HepG2 (cell line): ENCODE data around the gene ICAM2. TPM values are rescaled to one million over a fixed set of nuclear protein-coding genes. Genes with fewer than 3 reads are reported as not detected.

Experiments
- DNMT3B ChIP-seq: conservative IDR thresholded peaks from 2 replicates; pipeline ENCODE4 v1.6.1; 2016; ENCODE audit warnings: missing biosample characterization, control low read depth
- EP300 ChIP-seq, 3 experiments: sonication (generic) in 1 of 3; formaldehyde crosslinking in 1 of 3; IDR thresholded peaks; 2 replicates each; pipeline versions ENCODE4 v1.5.1 to v1.6.1; 2011 to 2020; ENCODE audit warnings: low read depth in 2 of 3, low read length in 2 of 3, borderline replicate concordance in 1 of 3, improper control_type of control experiment in 1 of 3, mild to moderate bottlenecking in 1 of 3, missing genetic modification reagents in 1 of 3, moderate library complexity in 1 of 3
- HNF1B ChIP-seq: sonication (generic); formaldehyde crosslinking; IDR thresholded peaks from 2 replicates; pipeline ENCODE4 v1.5.1; 2020; ENCODE audit warnings: mild to moderate bottlenecking, moderate library complexity, missing genetic modification reagents
- JUND ChIP-seq: sonication (generic); formaldehyde crosslinking; IDR thresholded peaks from 2 replicates; pipeline ENCODE4 v1.8.0; 2022; ENCODE audit warnings: mild to moderate bottlenecking, missing genetic modification reagents
- NCOA2 ChIP-seq: sonication (generic); formaldehyde crosslinking; IDR thresholded peaks from 2 replicates; pipeline ENCODE4 v1.8.0; 2022; ENCODE audit warnings: inconsistent platforms
- RARA ChIP-seq: IDR thresholded peaks from 2 replicates; pipeline ENCODE4 v1.6.1; 2016; ENCODE audit warnings: missing genetic modification reagents, missing compliant biosample characterization
- RCOR2 ChIP-seq: IDR thresholded peaks from 2 replicates; pipeline ENCODE4 v1.6.1; 2016; ENCODE audit warnings: missing biosample characterization, missing genetic modification reagents
- SMAD1 ChIP-seq: sonication (generic); formaldehyde crosslinking; IDR thresholded peaks from 2 replicates; pipeline ENCODE4 v1.4.0; 2020; ENCODE audit warnings: missing genetic modification reagents, low read depth, mild to moderate bottlenecking, borderline replicate concordance
- SP5 ChIP-seq: IDR thresholded peaks from 2 replicates; pipeline ENCODE4 v1.6.1; 2016; ENCODE audit warnings: low read depth, borderline replicate concordance
- TAF15 ChIP-seq: fragments of 200-400 bp; formaldehyde crosslinking; IDR thresholded peaks from one replicate; pipeline ENCODE4 v1.6.1; 2018; ENCODE audit warnings: mild to moderate bottlenecking, low read depth, low read length; ENCODE audit not compliant: poor library complexity, severe bottlenecking
- ZFP90 ChIP-seq: sonication (generic); formaldehyde crosslinking; IDR thresholded peaks from 2 replicates; pipeline ENCODE4 v1.8.0; 2022; ENCODE audit warnings: missing genetic modification reagents, mild to moderate bottlenecking, inconsistent platforms, borderline replicate concordance
- polyA plus RNA-seq, 8 experiments: library from polyadenylated mRNA; depleted of rRNA in 3 of 8; stranded (reverse) in 7 of 8; unstranded in 1 of 8; fragments of >200 nt; fragmentation: Illumina TruSeq in 4 of 8; extraction: Trizol in 4 of 8; gene quantifications; 2 replicates each; pipeline versions ENCODE4 v1.2.1 to v1.2.3, GENCODE V29; 2011 to 2016; ENCODE audit warnings: low read depth in 4 of 8, missing spikeins in 1 of 8, mixed read lengths in 1 of 8; ENCODE audit not compliant: insufficient read depth in 1 of 8
- total RNA-seq, 5 experiments: library from RNA; depleted of rRNA; stranded (reverse); fragments of >200 nt; fragmentation: Illumina TruSeq; extraction: Trizol; gene quantifications; 2 replicates each; pipeline ENCODE4 v1.2.3, GENCODE V29; 2016; ENCODE audit warnings: low read depth in 1 of 5
- TF ChIP-seq, protein P1 (sequence below): sonication (generic); formaldehyde crosslinking; IDR thresholded peaks from 2 replicates; pipeline ENCODE4 v1.4.0; 2020; ENCODE audit warnings: mild to moderate bottlenecking, missing genetic modification reagents, borderline replicate concordance
- TF ChIP-seq, protein P2 (sequence below): IDR thresholded peaks from 2 replicates; pipeline ENCODE4 v1.4.0; 2020; ENCODE audit warnings: mild to moderate bottlenecking, missing genetic modification reagents

ICAM2 gene
- total and polyA plus RNA-seq, 2 of the 13 experiments (the other 11 are each of a cell fraction or from before 2014, with no cell fraction given) = 10.9 to 20.8 TPM

DNA sequence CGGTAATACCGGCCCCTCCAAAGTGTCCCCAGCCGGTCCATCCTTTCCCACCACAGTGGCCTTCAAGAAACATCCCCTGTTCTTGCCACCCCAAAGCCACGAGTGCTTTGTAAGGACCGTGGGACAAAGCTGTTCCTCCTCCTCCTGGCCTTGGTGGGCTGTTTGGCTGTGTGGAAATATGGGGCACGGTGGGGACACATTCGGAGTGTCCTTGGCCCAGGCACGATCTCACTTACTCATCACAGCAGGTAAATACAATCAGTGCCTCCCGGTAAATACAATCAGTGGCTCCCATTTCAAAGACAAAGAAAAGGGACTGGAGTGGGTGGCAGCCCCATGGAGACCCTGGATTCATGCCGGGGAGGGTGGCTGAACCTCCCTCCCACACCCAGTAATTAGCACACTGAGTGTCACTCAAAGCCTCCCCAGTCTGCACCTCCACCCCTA is 58.1 kb downstream of the ICAM2 start (continued):
- peak; percentile 78; the same call in 1 of the 2 replicates for TF ChIP-seq DNMT3B (CRISPR knock-in tag)
- 0 out of 2 replicates have a peak, but pooled peaks have one; percentile 22 for TF ChIP-seq SP5 (CRISPR knock-in tag)
- 0 out of 4 replicates have a peak, but pooled peaks of 1 of the 2 experiments have one; percentile 30 for TF ChIP-seq EP300 (IDR thresholded peaks at IDR 0.05; ENCODE audit: low read depth in 2 of 2, low read length in 2 of 2)
- no peak for TF ChIP-seq EP300 (CRISPR knock-in tag; IDR thresholded peaks at IDR 0.05; ENCODE audit: borderline replicate concordance)
- TF ChIP-seq, protein P1, sequence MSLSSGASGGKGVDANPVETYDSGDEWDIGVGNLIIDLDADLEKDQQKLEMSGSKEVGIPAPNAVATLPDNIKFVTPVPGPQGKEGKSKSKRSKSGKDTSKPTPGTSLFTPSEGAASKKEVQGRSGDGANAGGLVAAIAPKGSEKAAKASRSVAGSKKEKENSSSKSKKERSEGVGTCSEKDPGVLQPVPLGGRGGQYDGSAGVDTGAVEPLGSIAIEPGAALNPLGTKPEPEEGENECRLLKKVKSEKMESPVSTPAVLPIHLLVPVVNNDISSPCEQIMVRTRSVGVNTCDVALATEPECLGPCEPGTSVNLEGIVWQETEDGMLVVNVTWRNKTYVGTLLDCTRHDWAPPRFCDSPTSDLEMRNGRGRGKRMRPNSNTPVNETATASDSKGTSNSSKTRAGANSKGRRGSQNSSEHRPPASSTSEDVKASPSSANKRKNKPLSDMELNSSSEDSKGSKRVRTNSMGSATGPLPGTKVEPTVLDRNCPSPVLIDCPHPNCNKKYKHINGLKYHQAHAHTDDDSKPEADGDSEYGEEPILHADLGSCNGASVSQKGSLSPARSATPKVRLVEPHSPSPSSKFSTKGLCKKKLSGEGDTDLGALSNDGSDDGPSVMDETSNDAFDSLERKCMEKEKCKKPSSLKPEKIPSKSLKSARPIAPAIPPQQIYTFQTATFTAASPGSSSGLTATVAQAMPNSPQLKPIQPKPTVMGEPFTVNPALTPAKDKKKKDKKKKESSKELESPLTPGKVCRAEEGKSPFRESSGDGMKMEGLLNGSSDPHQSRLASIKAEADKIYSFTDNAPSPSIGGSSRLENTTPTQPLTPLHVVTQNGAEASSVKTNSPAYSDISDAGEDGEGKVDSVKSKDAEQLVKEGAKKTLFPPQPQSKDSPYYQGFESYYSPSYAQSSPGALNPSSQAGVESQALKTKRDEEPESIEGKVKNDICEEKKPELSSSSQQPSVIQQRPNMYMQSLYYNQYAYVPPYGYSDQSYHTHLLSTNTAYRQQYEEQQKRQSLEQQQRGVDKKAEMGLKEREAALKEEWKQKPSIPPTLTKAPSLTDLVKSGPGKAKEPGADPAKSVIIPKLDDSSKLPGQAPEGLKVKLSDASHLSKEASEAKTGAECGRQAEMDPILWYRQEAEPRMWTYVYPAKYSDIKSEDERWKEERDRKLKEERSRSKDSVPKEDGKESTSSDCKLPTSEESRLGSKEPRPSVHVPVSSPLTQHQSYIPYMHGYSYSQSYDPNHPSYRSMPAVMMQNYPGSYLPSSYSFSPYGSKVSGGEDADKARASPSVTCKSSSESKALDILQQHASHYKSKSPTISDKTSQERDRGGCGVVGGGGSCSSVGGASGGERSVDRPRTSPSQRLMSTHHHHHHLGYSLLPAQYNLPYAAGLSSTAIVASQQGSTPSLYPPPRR (CRISPR knock-in tag) = peak; percentile 72; the same call in 1 of the 2 replicates
- peak; percentile 97 for TF ChIP-seq RARA
- peak; percentile 75; the same call in 1 of the 2 replicates for TF ChIP-seq HNF1B
- TF ChIP-seq RCOR2 (CRISPR knock-in tag) = peak; percentile 61; the same call in 1 of the 2 replicates
- peak; percentile 52; the same call in 1 of the 2 replicates for TF ChIP-seq JUND (CRISPR knock-in tag)
- TF ChIP-seq, protein P2, sequence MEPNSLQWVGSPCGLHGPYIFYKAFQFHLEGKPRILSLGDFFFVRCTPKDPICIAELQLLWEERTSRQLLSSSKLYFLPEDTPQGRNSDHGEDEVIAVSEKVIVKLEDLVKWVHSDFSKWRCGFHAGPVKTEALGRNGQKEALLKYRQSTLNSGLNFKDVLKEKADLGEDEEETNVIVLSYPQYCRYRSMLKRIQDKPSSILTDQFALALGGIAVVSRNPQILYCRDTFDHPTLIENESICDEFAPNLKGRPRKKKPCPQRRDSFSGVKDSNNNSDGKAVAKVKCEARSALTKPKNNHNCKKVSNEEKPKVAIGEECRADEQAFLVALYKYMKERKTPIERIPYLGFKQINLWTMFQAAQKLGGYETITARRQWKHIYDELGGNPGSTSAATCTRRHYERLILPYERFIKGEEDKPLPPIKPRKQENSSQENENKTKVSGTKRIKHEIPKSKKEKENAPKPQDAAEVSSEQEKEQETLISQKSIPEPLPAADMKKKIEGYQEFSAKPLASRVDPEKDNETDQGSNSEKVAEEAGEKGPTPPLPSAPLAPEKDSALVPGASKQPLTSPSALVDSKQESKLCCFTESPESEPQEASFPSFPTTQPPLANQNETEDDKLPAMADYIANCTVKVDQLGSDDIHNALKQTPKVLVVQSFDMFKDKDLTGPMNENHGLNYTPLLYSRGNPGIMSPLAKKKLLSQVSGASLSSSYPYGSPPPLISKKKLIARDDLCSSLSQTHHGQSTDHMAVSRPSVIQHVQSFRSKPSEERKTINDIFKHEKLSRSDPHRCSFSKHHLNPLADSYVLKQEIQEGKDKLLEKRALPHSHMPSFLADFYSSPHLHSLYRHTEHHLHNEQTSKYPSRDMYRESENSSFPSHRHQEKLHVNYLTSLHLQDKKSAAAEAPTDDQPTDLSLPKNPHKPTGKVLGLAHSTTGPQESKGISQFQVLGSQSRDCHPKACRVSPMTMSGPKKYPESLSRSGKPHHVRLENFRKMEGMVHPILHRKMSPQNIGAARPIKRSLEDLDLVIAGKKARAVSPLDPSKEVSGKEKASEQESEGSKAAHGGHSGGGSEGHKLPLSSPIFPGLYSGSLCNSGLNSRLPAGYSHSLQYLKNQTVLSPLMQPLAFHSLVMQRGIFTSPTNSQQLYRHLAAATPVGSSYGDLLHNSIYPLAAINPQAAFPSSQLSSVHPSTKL = peak; percentile 83
- TF ChIP-seq ZFP90 = 0 out of 2 replicates have a peak, but pooled peaks have one; percentile 26
- TF ChIP-seq TAF15 = no peak
- no peak for TF ChIP-seq SMAD1 (CRISPR knock-in tag)
- peak; percentile 60; the same call in 1 of the 2 replicates for TF ChIP-seq NCOA2 (CRISPR knock-in tag)
